HFF-Myc (cell line): ENCODE data around the gene NAE1.

ENCODE experiments used
- DNase-seq: peaks from one replicate; pipeline ENCODE4 v3.0.0-alpha.2; 2011; ENCODE audit warnings: low read depth; ENCODE audit errors: extremely low read depth
- H3K4me3 ChIP-seq: replicated peaks from 2 replicates; pipeline ENCODE4 v1.5.1; 2011; ENCODE audit warnings: low read depth, mild to moderate bottlenecking, control low read depth, low read length
- TF ChIP-seq, protein P1 (sequence below): IDR thresholded peaks from 2 replicates; pipeline ENCODE4 v1.5.1; 2012; ENCODE audit warnings: mild to moderate bottlenecking, low read depth, low read length, control low read depth; ENCODE audit errors: missing control alignments

Gene NAE1

DNA sequence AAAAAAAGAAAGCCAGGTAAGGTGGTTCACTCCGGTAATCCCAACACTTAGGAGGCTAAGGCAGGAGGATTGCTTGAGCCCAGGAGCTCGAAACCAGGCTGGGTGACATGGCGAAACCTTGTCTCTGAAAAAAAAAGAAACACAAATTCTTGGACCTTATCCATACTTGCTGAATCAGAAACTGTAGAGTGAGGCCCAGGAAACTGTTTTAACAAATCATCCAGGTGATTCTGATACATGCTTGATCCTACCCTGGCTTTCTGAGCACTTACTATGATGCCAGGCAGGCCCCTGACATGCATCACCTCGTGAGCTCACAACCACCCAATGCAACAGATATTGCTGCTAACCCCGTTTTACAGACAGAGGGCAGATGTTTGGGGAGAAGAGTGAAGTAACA lies 4.0 kb upstream of the NAE1 start:
- TF ChIP-seq, protein P1, sequence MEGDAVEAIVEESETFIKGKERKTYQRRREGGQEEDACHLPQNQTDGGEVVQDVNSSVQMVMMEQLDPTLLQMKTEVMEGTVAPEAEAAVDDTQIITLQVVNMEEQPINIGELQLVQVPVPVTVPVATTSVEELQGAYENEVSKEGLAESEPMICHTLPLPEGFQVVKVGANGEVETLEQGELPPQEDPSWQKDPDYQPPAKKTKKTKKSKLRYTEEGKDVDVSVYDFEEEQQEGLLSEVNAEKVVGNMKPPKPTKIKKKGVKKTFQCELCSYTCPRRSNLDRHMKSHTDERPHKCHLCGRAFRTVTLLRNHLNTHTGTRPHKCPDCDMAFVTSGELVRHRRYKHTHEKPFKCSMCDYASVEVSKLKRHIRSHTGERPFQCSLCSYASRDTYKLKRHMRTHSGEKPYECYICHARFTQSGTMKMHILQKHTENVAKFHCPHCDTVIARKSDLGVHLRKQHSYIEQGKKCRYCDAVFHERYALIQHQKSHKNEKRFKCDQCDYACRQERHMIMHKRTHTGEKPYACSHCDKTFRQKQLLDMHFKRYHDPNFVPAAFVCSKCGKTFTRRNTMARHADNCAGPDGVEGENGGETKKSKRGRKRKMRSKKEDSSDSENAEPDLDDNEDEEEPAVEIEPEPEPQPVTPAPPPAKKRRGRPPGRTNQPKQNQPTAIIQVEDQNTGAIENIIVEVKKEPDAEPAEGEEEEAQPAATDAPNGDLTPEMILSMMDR, result no peak
- no peak overlapping the region for H3K4me3 ChIP-seq
- no peak for DNase-seq

DNA sequence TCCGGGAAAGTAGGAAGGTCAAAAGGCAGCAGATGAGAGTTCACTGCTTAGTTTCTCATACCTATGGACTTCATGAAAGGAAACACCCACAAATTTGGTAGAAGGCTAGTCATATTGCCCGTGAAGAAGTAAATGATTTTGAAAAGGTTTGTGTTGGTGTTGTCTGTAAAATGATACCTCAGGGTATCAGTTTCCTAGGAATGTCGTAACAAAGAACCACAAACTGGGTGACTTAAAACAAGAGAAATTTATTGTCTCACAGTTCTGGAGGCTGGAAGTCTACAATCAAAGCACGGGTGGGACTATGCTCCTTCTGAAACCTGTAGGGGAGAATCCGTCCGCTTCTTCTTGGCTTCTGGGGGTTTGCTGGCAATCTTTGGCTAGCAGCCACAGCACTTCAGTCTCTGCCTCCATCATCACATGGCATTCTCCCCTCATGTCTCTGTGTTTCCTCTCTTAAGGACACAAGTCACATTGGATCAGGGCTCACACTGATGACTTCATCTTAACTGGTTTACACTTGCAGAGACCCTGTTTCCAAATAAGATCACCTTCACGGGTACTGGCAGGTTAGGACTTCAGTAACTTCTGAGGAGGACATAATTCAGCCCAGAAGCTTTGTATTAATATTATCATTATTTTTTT lies 2.0 kb upstream of the NAE1 start:
- peak; percentile 10 for DNase-seq
- TF ChIP-seq, protein P1, result no peak
- H3K4me3 ChIP-seq, result no peak overlapping the region

DNA sequence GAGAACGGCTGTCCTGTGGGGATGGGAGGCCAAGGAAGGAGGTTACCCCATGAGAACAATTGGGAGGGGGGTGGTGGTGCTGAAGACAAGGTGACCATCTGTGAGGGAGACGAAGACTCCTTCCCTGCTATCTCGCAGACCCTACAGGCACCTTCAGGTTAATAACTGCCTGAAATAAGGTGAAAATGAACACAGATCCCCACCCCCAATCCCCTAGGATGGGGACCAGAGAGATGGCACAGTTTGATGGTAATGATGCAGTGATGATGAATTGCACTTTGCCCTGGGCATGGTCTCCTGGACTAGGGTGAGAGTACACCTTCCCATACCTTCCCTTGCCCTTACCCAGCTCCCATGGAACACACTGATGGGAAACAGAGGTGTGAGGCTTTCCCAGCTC lies 1.4 kb upstream of the NAE1 start:
- no peak overlapping the region for H3K4me3 ChIP-seq
- DNase-seq, result no peak
- TF ChIP-seq, protein P1, result no peak

DNA sequence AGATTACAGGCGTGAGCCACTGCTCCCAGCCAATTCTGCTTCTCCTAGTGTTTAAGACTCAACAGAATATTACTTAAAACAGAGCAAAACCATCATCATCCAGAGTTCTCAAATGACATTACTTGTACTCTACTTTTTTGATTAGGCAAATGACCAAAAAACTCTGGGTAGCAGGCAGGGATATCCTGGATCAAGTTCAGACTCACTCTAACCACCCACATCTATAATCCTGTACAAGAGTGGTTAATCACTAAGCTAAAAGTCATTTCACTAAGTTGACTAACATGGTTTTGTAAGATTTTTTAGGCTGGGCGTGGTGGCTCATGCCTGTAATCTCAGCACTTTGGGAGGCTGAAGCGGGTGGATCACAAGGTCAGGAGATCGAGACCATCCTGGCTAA lies 6.8 kb downstream of the NAE1 start:
- TF ChIP-seq, protein P1, result no peak
- no peak for DNase-seq
- no peak overlapping the region for H3K4me3 ChIP-seq

DNA sequence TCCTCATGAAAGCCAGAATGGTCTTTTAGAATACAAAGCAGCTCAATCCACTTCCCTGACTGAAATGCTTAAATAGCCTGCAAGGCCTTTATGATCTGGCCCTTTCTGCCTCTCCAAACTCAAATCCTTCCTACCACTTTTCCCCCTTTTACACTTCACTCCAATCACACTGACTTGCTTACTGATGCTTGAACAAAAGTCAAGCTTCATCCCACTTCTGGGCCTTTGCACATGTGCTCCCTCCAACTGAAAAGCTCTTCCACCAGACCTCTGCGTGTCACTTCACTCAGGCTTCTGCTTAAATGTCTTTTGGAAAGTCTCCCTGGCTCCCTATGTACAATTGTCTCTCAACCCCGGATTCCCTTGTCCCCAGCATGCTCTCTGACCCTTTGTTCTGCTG lies 16.0 kb downstream of the NAE1 start:
- DNase-seq, result no peak
- TF ChIP-seq, protein P1, result no peak
- no peak overlapping the region for H3K4me3 ChIP-seq

DNA sequence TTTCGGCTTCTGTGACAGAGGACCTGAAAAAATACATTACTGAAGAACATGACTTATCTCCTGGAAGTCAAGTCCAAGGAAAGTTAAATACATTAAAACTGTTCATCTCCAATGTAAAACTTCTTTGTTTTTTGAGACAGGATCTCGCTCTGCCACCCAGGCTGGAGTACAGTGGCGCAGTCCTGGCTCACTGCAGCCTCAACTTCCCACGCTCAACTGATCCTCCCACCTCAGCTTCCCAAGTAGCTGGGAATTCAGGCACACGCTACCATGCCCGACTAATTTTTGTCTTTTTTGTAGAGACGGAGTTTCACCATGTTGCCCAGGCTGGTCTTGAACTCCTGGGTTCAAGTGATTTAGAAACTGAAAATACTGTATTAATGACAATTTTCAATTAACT lies 19.7 kb downstream of the NAE1 start:
- TF ChIP-seq, protein P1, result no peak
- no peak overlapping the region for H3K4me3 ChIP-seq
- DNase-seq, result no peak

DNA sequence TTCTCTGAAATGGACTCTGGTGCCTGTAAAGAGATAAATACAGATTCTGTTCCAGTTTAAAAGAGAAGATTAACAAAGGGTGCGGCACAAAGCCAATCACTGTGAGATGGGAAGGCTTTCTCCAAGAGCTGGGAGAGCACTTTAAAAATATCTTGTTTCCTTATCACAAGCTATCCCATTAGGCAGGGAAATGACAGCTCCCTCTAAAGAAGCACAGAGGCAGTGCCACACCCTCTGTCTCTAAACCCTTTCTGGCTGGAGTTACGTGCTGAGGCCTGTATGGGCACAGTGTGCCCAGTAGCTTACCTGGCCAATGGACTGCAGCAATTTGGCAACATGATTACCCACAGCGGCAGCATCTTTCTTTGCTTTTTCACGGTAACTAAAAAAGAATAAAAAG lies 20.4 kb downstream of the NAE1 start:
- H3K4me3 ChIP-seq, result no peak overlapping the region
- TF ChIP-seq, protein P1, result no peak
- no peak for DNase-seq
